ENCODE data around the gene ZBTB39. TPM values are rescaled to one million over a fixed set of nuclear protein-coding genes. Genes with fewer than 3 reads are reported as not detected.

Gene ZBTB39
- total and polyA plus RNA-seq, 2 of the 13 experiments (the other 11 are each of a cell fraction or from before 2014, with no cell fraction given): 6.5 to 6.9 TPM

- Histone ChIP-seq H3K4me1 (ENCODE audit: insufficient read depth, low read length) (peaks cover 38% of the 10 kb centered on the region), H3K4me2 (ENCODE audit: low read depth, low read length) (peak overlapping the region; percentile 83), H3K27ac (ENCODE audit: extremely low read length, insufficient read depth, low read length) (no peak overlapping the region), H3K36me3 (replicated peaks in 1 of 2; ENCODE audit: control insufficient read depth in 1 of 2, insufficient read depth in 2 of 2, low read length in 2 of 2) (no peaks in the 10 kb centered on the region), H3K79me2 (ENCODE audit: insufficient read depth, low read length) (no peaks in the 10 kb centered on the region), H3K9ac (ENCODE audit: insufficient read depth, low read depth, low read length) (no peak overlapping the region), H2AFZ (ENCODE audit: low read length) (no peak overlapping the region), H3K4me3 (replicated peaks in 1 of 3; ENCODE audit: insufficient read depth in 1 of 3, low read depth in 2 of 3, low read length in 3 of 3) (peak overlapping the region in 2 of 3 experiments; percentile 49 to 54; a peak in 5 of 6 replicates), H3K9me3 (ENCODE audit: low read length) (no peaks in the 10 kb centered on the region), H3K27me3 (ENCODE audit: control insufficient read depth in 1 of 2, insufficient read depth in 2 of 2, low read length in 2 of 2) (no peaks in the 10 kb centered on the region), H4K20me1 (ENCODE audit: insufficient read depth, low read length) (no peaks in the 10 kb centered on the region)
- no peak for FAIRE-seq
- intact Hi-C loops (cut with micrococcal nuclease; ENCODE audit: unreplicated experiment): no loop called here
- TF ChIP-seq, protein P1, sequence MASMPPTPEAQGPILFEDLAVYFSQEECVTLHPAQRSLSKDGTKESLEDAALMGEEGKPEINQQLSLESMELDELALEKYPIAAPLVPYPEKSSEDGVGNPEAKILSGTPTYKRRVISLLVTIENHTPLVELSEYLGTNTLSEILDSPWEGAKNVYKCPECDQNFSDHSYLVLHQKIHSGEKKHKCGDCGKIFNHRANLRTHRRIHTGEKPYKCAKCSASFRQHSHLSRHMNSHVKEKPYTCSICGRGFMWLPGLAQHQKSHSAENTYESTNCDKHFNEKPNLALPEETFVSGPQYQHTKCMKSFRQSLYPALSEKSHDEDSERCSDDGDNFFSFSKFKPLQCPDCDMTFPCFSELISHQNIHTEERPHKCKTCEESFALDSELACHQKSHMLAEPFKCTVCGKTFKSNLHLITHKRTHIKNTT (CRISPR knock-in tag; IDR thresholded peaks at IDR 0.05): no peak
- TF ChIP-seq NCOA1 (CRISPR knock-in tag; IDR thresholded peaks at IDR 0.05): no peak
- no peak for TF ChIP-seq ZNF616 (CRISPR knock-in tag; IDR thresholded peaks at IDR 0.05; ENCODE audit: low read depth)
- BruUV-seq (replicated peaks): no TSS peak
- ATAC-seq: no peak; the same call in 1 of the 3 replicates
- in situ Hi-C loops (cut with HindIII; ENCODE audit: extremely low pct_ligation_motif_present, low pct_unique_long_range_greater_than_20kb): no loop called here
- no peak for DNase-seq (ENCODE audit: low spot score)
- ChIA-PET CTCF (ENCODE audit: low intra/inter-chr PET ratio, low total read pairs) (no interaction called here), POLR2A (interaction anchor here (1.0 to 2.6 kb wide), 6 partner anchors 11 to 63 kb away, joined by 3 to 11 read pairs (median 4); partner anchors contain the start of genes NEMP1, STAT6 and TAC3)
- WGBS (ENCODE audit: low lambda C conversion rate): no CpG with 5 or more reads among the region's 1 CpG
Observed at GRCh38 chr12:57048423-57049118, 42.2 kb upstream of the ZBTB39 start.

- no peak overlapping the region for H3K9ac ChIP-seq (ENCODE audit: insufficient read depth, low read depth, low read length)
- ChIA-PET CTCF (ENCODE audit: low intra/inter-chr PET ratio, low total read pairs) (no interaction called here), POLR2A (interaction anchor here (2.0 to 2.6 kb wide), 2 partner anchors 39 to 64 kb away, joined by 5 to 8 read pairs; partner anchors contain the start of gene STAT6)
- H3K4me2 ChIP-seq (ENCODE audit: low read depth, low read length): no peak overlapping the region
- H4K20me1 ChIP-seq (ENCODE audit: insufficient read depth, low read length): no peaks in the 10 kb centered on the region
- ATAC-seq (no peak), FAIRE-seq (no peak), DNase-seq (ENCODE audit: low spot score) (no peak)
- TF ChIP-seq HOXA9 (CRISPR knock-in tag; IDR thresholded peaks at IDR 0.05; ENCODE audit: borderline replicate concordance) (no peak), PBX2 (CRISPR knock-in tag; IDR thresholded peaks at IDR 0.05) (no peak), SMAD3 (CRISPR knock-in tag; IDR thresholded peaks at IDR 0.05) (no peak), ZNF329 (CRISPR knock-in tag; IDR thresholded peaks at IDR 0.05; ENCODE audit: low read depth) (no peak), MED1 (CRISPR knock-in tag; IDR thresholded peaks at IDR 0.05) (no peak), NPAS2 (CRISPR knock-in tag; IDR thresholded peaks at IDR 0.05; ENCODE audit: borderline replicate concordance) (no peak), ZMAT3 (CRISPR knock-in tag; conservative IDR thresholded peaks at IDR 0.05) (no peak), ZNF205 (CRISPR knock-in tag; IDR thresholded peaks at IDR 0.05) (no peak), ZSCAN9 (CRISPR knock-in tag; IDR thresholded peaks at IDR 0.05; ENCODE audit: borderline replicate concordance) (no peak), ZBTB7A (CRISPR knock-in tag; IDR thresholded peaks at IDR 0.05) (no peak), ZNF644 (CRISPR knock-in tag; IDR thresholded peaks at IDR 0.05; ENCODE audit: low read depth) (no peak), ISL2 (CRISPR knock-in tag; IDR thresholded peaks at IDR 0.05) (no peak)
- TF ChIP-seq, protein P2, sequence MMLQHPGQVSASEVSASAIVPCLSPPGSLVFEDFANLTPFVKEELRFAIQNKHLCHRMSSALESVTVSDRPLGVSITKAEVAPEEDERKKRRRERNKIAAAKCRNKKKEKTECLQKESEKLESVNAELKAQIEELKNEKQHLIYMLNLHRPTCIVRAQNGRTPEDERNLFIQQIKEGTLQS (CRISPR knock-in tag; IDR thresholded peaks at IDR 0.05): no peak
- intact Hi-C loops (cut with micrococcal nuclease; ENCODE audit: unreplicated experiment) (no loop called here), in situ Hi-C loops (cut with HindIII; ENCODE audit: extremely low pct_ligation_motif_present, low pct_unique_long_range_greater_than_20kb) (no loop called here)
- H3K9me3 ChIP-seq (ENCODE audit: low read length): no peaks in the 10 kb centered on the region
- H3K36me3 ChIP-seq (replicated peaks in 1 of 2; ENCODE audit: control insufficient read depth in 1 of 2, insufficient read depth in 2 of 2, low read length in 2 of 2): no peaks in the 10 kb centered on the region
- BruUV-seq (replicated peaks): no TSS peak
- H3K4me3 ChIP-seq (replicated peaks in 1 of 3; ENCODE audit: insufficient read depth in 1 of 3, low read depth in 2 of 3, low read length in 3 of 3): no peak overlapping the region
- peaks cover 38% of the 10 kb centered on the region for H3K4me1 ChIP-seq (ENCODE audit: insufficient read depth, low read length)
- no peaks in the 10 kb centered on the region for H3K27me3 ChIP-seq (ENCODE audit: control insufficient read depth in 1 of 2, insufficient read depth in 2 of 2, low read length in 2 of 2)
- no peak overlapping the region for H3K27ac ChIP-seq (ENCODE audit: extremely low read length, insufficient read depth, low read length)
- WGBS (ENCODE audit: low lambda C conversion rate): 100% methylated on average over 1 of the region's 1 CpG
- no peak overlapping the region for H2AFZ ChIP-seq (ENCODE audit: low read length)
- no peaks in the 10 kb centered on the region for H3K79me2 ChIP-seq (ENCODE audit: insufficient read depth, low read length)
Observed at GRCh38 chr12:57047981-57048380, 41.6 kb upstream of the ZBTB39 start.
